Hematopoietic multipotent progenitor cell treated with erythropoietin and hydrocortisone succinate and interleukin-3 and kit ligand, for 15 days (in vitro differentiated cells): ENCODE data around the gene DCP1B.

Experiments
- DNase-seq: peaks from one replicate; pipeline ENCODE4 v3.0.0-alpha.2; 2015; ENCODE audit warnings: low spot score

The DCP1B gene

GRCh38 chr12:2004113-2004929 lies at the start of gene DCP1B:
DCP1B (minus strand) TSS chr12:2004457; CDS start chr12:2004431, 26 bp downstream.
- DNase-seq: peak; percentile 95

- DNase-seq: no peak
Observed at GRCh38 chr12:2053691-2054090, 49.4 kb upstream of the DCP1B start.

- no peak for DNase-seq
Observed at GRCh38 chr12:2052826-2053678, 48.8 kb upstream of the DCP1B start, which contains the start of gene CACNA1C. CACNA1C (plus strand) TSS chr12:2052987; CDS start chr12:2053563, 576 bp downstream.

- DNase-seq: no peak
Observed at GRCh38 chr12:2051700-2052621, 47.7 kb upstream of the DCP1B start.

- DNase-seq: no peak
Observed at GRCh38 chr12:2049604-2050540, 45.6 kb upstream of the DCP1B start.

- no peak for DNase-seq
Observed at GRCh38 chr12:2047752-2048151, 43.5 kb upstream of the DCP1B start.

- no peak for DNase-seq
Observed at GRCh38 chr12:2046957-2047356, 42.7 kb upstream of the DCP1B start.

- DNase-seq: no peak
Observed at GRCh38 chr12:2044165-2044564, 39.9 kb upstream of the DCP1B start.

GRCh38 chr12:2043054-2043453 lies 38.8 kb upstream of the DCP1B start:
- DNase-seq: no peak

- DNase-seq: no peak
Observed at GRCh38 chr12:2039034-2039433, 34.8 kb upstream of the DCP1B start.

- no peak for DNase-seq
Observed at GRCh38 chr12:2035431-2036055, 31.3 kb upstream of the DCP1B start.

- DNase-seq: peak; percentile 92
Observed at GRCh38 chr12:2034633-2035430, 30.6 kb upstream of the DCP1B start.

- DNase-seq: no peak
Observed at GRCh38 chr12:2032506-2032905, 28.2 kb upstream of the DCP1B start.

GRCh38 chr12:2029851-2030250 lies 25.6 kb upstream of the DCP1B start:
- peak; percentile 47 for DNase-seq

GRCh38 chr12:2027351-2027750 lies 23.1 kb upstream of the DCP1B start:
- no peak for DNase-seq

GRCh38 chr12:2023365-2023764 lies 19.1 kb upstream of the DCP1B start:
- DNase-seq: no peak

- DNase-seq: no peak
Observed at GRCh38 chr12:2020511-2020910, 16.3 kb upstream of the DCP1B start.

- no peak for DNase-seq
Observed at GRCh38 chr12:2019126-2019525, 14.9 kb upstream of the DCP1B start.

GRCh38 chr12:2018391-2018790 lies 14.1 kb upstream of the DCP1B start:
- no peak for DNase-seq
